Measurements from ENCODE around the gene GPX4.
A peak's percentile ranks its signal among the peaks of the same experiment; 100 is the strongest.

GPX4 gene

GRCh38 chr19:1153891-1154730 lies 50.3 kb downstream of the GPX4 start:
- no peak for TF ChIP-seq CTCF (IDR thresholded peaks at IDR 0.05; ENCODE audit: low read depth, low read length, missing control alignments)

GRCh38 chr19:1154731-1155351 lies 51.0 kb downstream of the GPX4 start:
- H3K4me3 ChIP-seq (ENCODE audit: low read depth, low read length) = no peak overlapping the region
- DNase-seq (ENCODE audit: low read depth) = peak; percentile 28
- in situ Hi-C loops (cut with HindIII; ENCODE audit: low sequenced_read_pairs) = no loop called here
- no peak for TF ChIP-seq CTCF (IDR thresholded peaks at IDR 0.05; ENCODE audit: low read depth, low read length, missing control alignments)

More at GRCh38 chr19:1153891-1154730, 50.3 kb downstream of the GPX4 start:
- in situ Hi-C loops (cut with HindIII; ENCODE audit: low sequenced_read_pairs) = no loop called here
- no peak overlapping the region for H3K4me3 ChIP-seq (ENCODE audit: low read depth, low read length)
- no peak for DNase-seq (ENCODE audit: low read depth)

- no peak overlapping the region for H3K4me3 ChIP-seq (ENCODE audit: low read depth, low read length)
- no peak for TF ChIP-seq CTCF (IDR thresholded peaks at IDR 0.05; ENCODE audit: low read depth, low read length, missing control alignments)
- no peak for DNase-seq (ENCODE audit: low read depth)
- in situ Hi-C loops (cut with HindIII; ENCODE audit: low sequenced_read_pairs) = no loop called here
Measured at GRCh38 chr19:1155352-1156304, 51.8 kb downstream of the GPX4 start.

Data from astrocyte of the cerebellum (primary cell).